ENCODE results near the gene CFAP77.

DNA sequence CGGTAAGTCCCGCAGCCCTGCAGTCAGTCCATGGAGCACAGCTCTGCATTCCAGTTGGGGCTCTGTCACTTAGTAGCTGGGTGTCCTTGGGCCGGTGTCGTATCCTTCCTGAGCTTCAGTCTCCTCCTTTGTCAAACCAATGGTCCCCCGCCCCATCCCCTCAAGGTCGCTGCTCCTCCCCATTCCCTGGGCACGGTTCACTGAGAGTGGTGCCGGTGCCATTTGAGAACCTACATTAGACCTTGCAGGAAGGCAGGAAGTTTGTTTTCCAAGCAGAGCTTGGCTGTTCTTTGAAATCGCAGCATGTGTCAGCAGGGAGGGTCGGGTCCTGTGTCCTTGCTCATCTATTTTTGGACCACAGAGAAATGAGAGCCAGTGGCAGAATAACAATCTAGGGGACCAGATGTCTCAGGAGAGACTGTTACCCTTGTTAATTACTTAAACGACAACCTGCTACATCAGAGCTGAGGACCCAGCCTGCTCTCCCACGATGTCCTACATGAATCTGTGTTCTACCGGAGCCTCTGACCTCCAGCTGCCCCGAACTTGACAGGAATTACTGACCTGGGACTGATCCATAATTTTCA, 150.7 kb downstream of the CFAP77 start:
- TF ChIP-seq BACH2 (CRISPR knock-in tag; IDR thresholded peaks at IDR 0.05; ENCODE audit: borderline replicate concordance) = no peak
- TF ChIP-seq ZNF70 (CRISPR knock-in tag; IDR thresholded peaks at IDR 0.05) = no peak
- no peak for TF ChIP-seq ZFP30 (CRISPR knock-in tag; IDR thresholded peaks at IDR 0.05)
- no peak for TF ChIP-seq RARB (CRISPR knock-in tag; IDR thresholded peaks at IDR 0.05)
- TF ChIP-seq ZFP3 (CRISPR knock-in tag; IDR thresholded peaks at IDR 0.05) = no peak

All from SK-N-SH treated with all-trans-retinoic acid at 6 μM for 48 hours (cell line).